OCI-LY3 (cell line): ENCODE data around the gene DLD.
"Not testable (repeated sequence)": the region's sequence is repeated elsewhere in the genome, so short reads cannot be mapped to it uniquely, and the experiment has no call there.

Experiments used
- H2AFZ ChIP-seq: fragments of 200-600, 300-600 bp; shearing (Covaris generic); 2 replicates; pipeline ENCODE4 v1.6.0; 2014; ENCODE audit warnings: antibody characterized with exemption, low read depth, low read length
- H3K27ac ChIP-seq: fragments of 200-600, 300-600 bp; sonication (generic); 2 replicates; pipeline ENCODE4 v1.5.1; 2014; ENCODE audit warnings: mild to moderate bottlenecking, low read length, moderate library complexity, mixed read lengths
- H3K27me3 ChIP-seq: fragments of 200-600, 300-600 bp; sonication (generic); 2 replicates; pipeline ENCODE4 v1.6.1; 2014; ENCODE audit warnings: low read depth, low read length, mixed read lengths
- H3K36me3 ChIP-seq: fragments of 200-600, 300-600 bp; sonication (generic); replicated peaks from 2 replicates; pipeline ENCODE3; 2014; ENCODE audit warnings: low read depth, low read length, mixed read lengths
- H3K4me1 ChIP-seq: fragments of 300-600, 200-600 bp; sonication (generic); 2 replicates; pipeline ENCODE4 v1.6.1; 2014; ENCODE audit warnings: low read length, mixed read lengths
- H3K4me2 ChIP-seq: fragments of 200-600, 300-600 bp; sonication (generic); 2 replicates; pipeline ENCODE4 v1.6.1; 2014; ENCODE audit warnings: low read length, mixed read lengths
- H3K4me3 ChIP-seq: fragments of 300-600, 200-600 bp; sonication (generic); 2 replicates; pipeline ENCODE4 v1.5.1; 2014; ENCODE audit warnings: antibody characterized with exemption, mild to moderate bottlenecking, low read length, moderate library complexity
- H3K79me2 ChIP-seq: fragments of 300-600, 200-600 bp; shearing (Covaris generic); 2 replicates; pipeline ENCODE4 v1.6.1; 2014; ENCODE audit warnings: mild to moderate bottlenecking, low read length, mixed read lengths
- H3K9ac ChIP-seq: fragments of 300-600, 200-600 bp; shearing (Covaris generic); 2 replicates; pipeline ENCODE4 v1.6.0; 2014; ENCODE audit warnings: mild to moderate bottlenecking, low read length, moderate library complexity
- H3K9me3 ChIP-seq: fragments of 200-600, 300-600 bp; shearing (Covaris generic); 2 replicates; pipeline ENCODE4 v1.6.1; 2014; ENCODE audit warnings: low read length, mixed read lengths; ENCODE audit not compliant: insufficient read depth
- H4K20me1 ChIP-seq: fragments of 200-600, 300-600 bp; sonication (generic); 2 replicates; pipeline ENCODE4 v1.6.1; 2016; ENCODE audit warnings: low read length, mixed read lengths; ENCODE audit not compliant: insufficient read depth
- CTCF ChIP-seq: fragments of 200-600, 300-600 bp; sonication (generic); IDR thresholded peaks from 2 replicates; pipeline ENCODE4 v1.5.1; 2014; ENCODE audit warnings: antibody characterized with exemption, low read length, low read depth
- EZH2phosphoT487 ChIP-seq: fragments of 200-600 bp; shearing (Covaris generic); IDR thresholded peaks from 2 replicates; pipeline ENCODE4 v1.6.1; 2018; ENCODE audit warnings: antibody characterized with exemption, mixed run types, low read depth

DLD gene

GRCh38 chr7:107890493-107890961 lies 456 bp upstream of the DLD start:
- Histone ChIP-seq H3K4me3 (peak overlapping the region; percentile 92), H4K20me1 (peaks cover 27% of the 10 kb centered on the region), H3K79me2 (peaks cover 43% of the 10 kb centered on the region), H3K4me1 (peaks cover 12% of the 10 kb centered on the region), H2AFZ (peak overlapping the region; percentile 81), H3K4me2 (peak overlapping the region; percentile 66), H3K27me3 (peaks cover 4% of the 10 kb centered on the region; the same call in 1 of the 2 replicates), H3K27ac (no peak overlapping the region), H3K36me3 (peaks cover 17% of the 10 kb centered on the region), H3K9ac (peak overlapping the region; percentile 78), H3K9me3 (no peaks in the 10 kb centered on the region)
- TF ChIP-seq EZH2phosphoT487, result no peak
- no peak for TF ChIP-seq CTCF

- peak overlapping the region; percentile 35; the same call in 1 of the 2 replicates for H2AFZ ChIP-seq
- H3K27ac ChIP-seq, result peak overlapping the region; percentile 5; the same call in 1 of the 2 replicates
These were observed 818 bp downstream of the DLD start for GRCh38 chr7:107891636-107892366.

GRCh38 chr7:107892367-107892741 lies 1.4 kb downstream of the DLD start:
- H3K4me2 ChIP-seq, result peak overlapping the region; percentile 77
- peaks cover 12% of the 10 kb centered on the region for H3K4me1 ChIP-seq
- not testable (repeated sequence) for H3K9me3 ChIP-seq, H2AFZ ChIP-seq, H3K27me3 ChIP-seq, H3K27ac ChIP-seq, H3K9ac ChIP-seq
- peak overlapping the region; percentile 92 for H3K4me3 ChIP-seq
- H4K20me1 ChIP-seq, result peaks cover 33% of the 10 kb centered on the region
- H3K79me2 ChIP-seq, result peaks cover 59% of the 10 kb centered on the region
- H3K36me3 ChIP-seq, result peaks cover 24% of the 10 kb centered on the region

More at GRCh38 chr7:107891636-107892366, 818 bp downstream of the DLD start:
- Histone ChIP-seq H3K27me3 (no peaks in the 10 kb centered on the region), H3K4me2 (peak overlapping the region; percentile 77), H3K9ac (peak overlapping the region; percentile 78), H3K4me3 (peak overlapping the region; percentile 92), H3K79me2 (peaks cover 53% of the 10 kb centered on the region), H3K9me3 (no peaks in the 10 kb centered on the region), H4K20me1 (peaks cover 33% of the 10 kb centered on the region), H3K4me1 (peaks cover 12% of the 10 kb centered on the region), H3K36me3 (peaks cover 22% of the 10 kb centered on the region)
- no peak for TF ChIP-seq EZH2phosphoT487
- TF ChIP-seq CTCF, result no peak

- Histone ChIP-seq H3K36me3 (peaks cover 31% of the 10 kb centered on the region), H2AFZ (no peak overlapping the region), H3K9me3 (no peaks in the 10 kb centered on the region), H3K4me1 (peaks cover 6% of the 10 kb centered on the region), H3K9ac (no peak overlapping the region), H3K79me2 (peaks cover 63% of the 10 kb centered on the region), H3K4me3 (no peak overlapping the region), H3K4me2 (no peak overlapping the region), H3K27ac (no peak overlapping the region), H4K20me1 (peaks cover 21% of the 10 kb centered on the region; the same call in 1 of the 2 replicates), H3K27me3 (no peaks in the 10 kb centered on the region)
- TF ChIP-seq EZH2phosphoT487, result no peak
- no peak for TF ChIP-seq CTCF
These were observed 8.1 kb downstream of the DLD start for GRCh38 chr7:107898997-107899594.
